ENCODE results near the gene ULBP1. TPM values are rescaled to one million over a fixed set of nuclear protein-coding genes. Genes with fewer than 3 reads are reported as not detected.
"Not testable (repeated sequence)": the region's sequence is repeated elsewhere in the genome, so short reads cannot be mapped to it uniquely, and the experiment has no call there.

ULBP1 gene
- total and polyA plus RNA-seq, 3 experiments from 2014 or later: 0.60 to 0.74 TPM; not detected in 1

- CTCF ChIA-PET: interaction anchor here (1.0 to 2.0 kb wide), 2 partner anchors 16 to 26 kb away, joined by 5 to 7 read pairs; no protein-coding TSS in a partner anchor
Observed at GRCh38 chr6:149990661-149991471, 27.1 kb downstream of the ULBP1 start.

GRCh38 chr6:149991472-149991795, 27.7 kb downstream of the ULBP1 start:
- DNase-seq; H3K36me3 ChIP-seq (ENCODE audit: insufficient read depth, low read length); H3K36me3 Mint-ChIP-seq; H3K9me3 ChIP-seq (ENCODE audit: low read length); POLR2A ChIA-PET; H3K27ac ChIP-seq (ENCODE audit: low read depth, low read length): not testable (repeated sequence)
- H3K27ac Mint-ChIP-seq: peak overlapping the region in 1 of 8 donors; percentile 6
- CTCF ChIA-PET: interaction anchor here (1.0 to 2.0 kb wide), 2 partner anchors 16 to 26 kb away, joined by 5 to 7 read pairs; no protein-coding TSS in a partner anchor
- H3K9me3 Mint-ChIP-seq: peaks cover 7 to 21% (median 18%) of the 10 kb centered on the region in 5 donors
- Histone ChIP-seq H3K4me3 (ENCODE audit: low read length) (peak overlapping the region; percentile 49), H3K4me1 (ENCODE audit: insufficient read depth, low read length) (peaks cover 34% of the 10 kb centered on the region), H3K27me3 (ENCODE audit: insufficient read depth, low read length, poor library complexity, severe bottlenecking) (peaks cover 62% of the 10 kb centered on the region)
- peaks cover 27 to 31% (median 28%) of the 10 kb centered on the region in 3 donors for H3K4me1 Mint-ChIP-seq
- peaks cover 72 to 88% of the 10 kb centered on the region in 2 donors for H3K27me3 Mint-ChIP-seq
- peak overlapping the region; percentile 30 to 85 (median 79) for H3K4me3 Mint-ChIP-seq

More at GRCh38 chr6:149990661-149991471, 27.1 kb downstream of the ULBP1 start:
- H3K36me3 Mint-ChIP-seq: peaks cover 0 to 3% (median 0%) of the 10 kb centered on the region in 3 donors
- POLR2A ChIA-PET: no interaction called here
- peaks cover 7 to 21% (median 18%) of the 10 kb centered on the region in 5 donors for H3K9me3 Mint-ChIP-seq
- Histone ChIP-seq H3K27me3 (ENCODE audit: insufficient read depth, low read length, poor library complexity, severe bottlenecking) (peaks cover 62% of the 10 kb centered on the region), H3K4me1 (ENCODE audit: insufficient read depth, low read length) (peaks cover 34% of the 10 kb centered on the region), H3K9me3 (ENCODE audit: low read length) (no peaks in the 10 kb centered on the region), H3K36me3 (ENCODE audit: insufficient read depth, low read length) (no peaks in the 10 kb centered on the region), H3K4me3 (ENCODE audit: low read length) (peak overlapping the region; percentile 49), H3K27ac (ENCODE audit: low read depth, low read length) (no peak overlapping the region)
- peak in 4 of 5 donors; percentile 21 to 35 (median 28) for DNase-seq
- peak overlapping the region; percentile 36 to 91 (median 79) for H3K4me3 Mint-ChIP-seq
- peaks cover 27 to 31% (median 28%) of the 10 kb centered on the region in 3 donors for H3K4me1 Mint-ChIP-seq
- peaks cover 78 to 88% of the 10 kb centered on the region in 2 donors for H3K27me3 Mint-ChIP-seq
- H3K27ac Mint-ChIP-seq: peak overlapping the region in 2 of 8 donors; percentile 2 to 20

GRCh38 chr6:149991838-149992237, 28.1 kb downstream of the ULBP1 start:
- no peaks in the 10 kb centered on the region for H3K36me3 ChIP-seq (ENCODE audit: insufficient read depth, low read length)
- Mint-ChIP-seq H3K27ac (no peak overlapping the region), H3K36me3 (peaks cover 0 to 3% (median 0%) of the 10 kb centered on the region in 3 donors), H3K27me3 (peaks cover 69 to 87% of the 10 kb centered on the region in 2 donors), H3K4me1 (peaks cover 27 to 31% (median 28%) of the 10 kb centered on the region in 3 donors), H3K9me3 (peaks cover 7 to 21% (median 18%) of the 10 kb centered on the region in 5 donors), H3K4me3 (peak overlapping the region in 6 of 7 donors; percentile 41 to 85 (median 76))
- ChIA-PET CTCF (no interaction called here), POLR2A (no interaction called here)
- H3K4me3 ChIP-seq (ENCODE audit: low read length): no peak overlapping the region
- peaks cover 34% of the 10 kb centered on the region for H3K4me1 ChIP-seq (ENCODE audit: insufficient read depth, low read length)
- no peaks in the 10 kb centered on the region for H3K9me3 ChIP-seq (ENCODE audit: low read length)
- DNase-seq: no peak
- peaks cover 59% of the 10 kb centered on the region for H3K27me3 ChIP-seq (ENCODE audit: insufficient read depth, low read length, poor library complexity, severe bottlenecking)
- H3K27ac ChIP-seq (ENCODE audit: low read depth, low read length): no peak overlapping the region

- DNase-seq: no peak
- Mint-ChIP-seq H3K27ac (no peak overlapping the region), H3K4me1 (peaks cover 14 to 16% (median 14%) of the 10 kb centered on the region in 3 donors), H3K9me3 (no peaks in the 10 kb centered on the region), H3K36me3 (peaks cover 0 to 3% (median 1%) of the 10 kb centered on the region in 3 donors), H3K27me3 (peaks cover 42 to 70% of the 10 kb centered on the region in 2 donors), H3K4me3 (no peak overlapping the region)
- no peak overlapping the region for H3K4me3 ChIP-seq (ENCODE audit: low read length)
- no peak overlapping the region for H3K27ac ChIP-seq (ENCODE audit: low read depth, low read length)
- CTCF ChIA-PET: no interaction called here
- POLR2A ChIA-PET: no interaction called here
- H3K9me3 ChIP-seq (ENCODE audit: low read length): no peaks in the 10 kb centered on the region
- H3K27me3 ChIP-seq (ENCODE audit: insufficient read depth, low read length, poor library complexity, severe bottlenecking): peaks cover 28% of the 10 kb centered on the region
- peaks cover 17% of the 10 kb centered on the region for H3K4me1 ChIP-seq (ENCODE audit: insufficient read depth, low read length)
- no peaks in the 10 kb centered on the region for H3K36me3 ChIP-seq (ENCODE audit: insufficient read depth, low read length)
Observed at GRCh38 chr6:149995235-149995750, 31.6 kb downstream of the ULBP1 start.

- Histone ChIP-seq H3K27me3 (ENCODE audit: insufficient read depth, low read length, poor library complexity, severe bottlenecking) (peaks cover 22% of the 10 kb centered on the region), H3K4me3 (ENCODE audit: low read length) (no peak overlapping the region), H3K36me3 (ENCODE audit: insufficient read depth, low read length) (no peaks in the 10 kb centered on the region), H3K4me1 (ENCODE audit: insufficient read depth, low read length) (peaks cover 14% of the 10 kb centered on the region), H3K9me3 (ENCODE audit: low read length) (no peaks in the 10 kb centered on the region), H3K27ac (ENCODE audit: low read depth, low read length) (no peak overlapping the region)
- POLR2A ChIA-PET: no interaction called here
- CTCF ChIA-PET: interaction anchor here (1.1 kb wide), 2 partner anchors 11 to 21 kb away, joined by 3 to 4 read pairs; no protein-coding TSS in a partner anchor
- Mint-ChIP-seq H3K27ac (no peak overlapping the region), H3K36me3 (peaks cover 0 to 3% (median 1%) of the 10 kb centered on the region in 3 donors), H3K4me3 (no peak overlapping the region), H3K27me3 (peaks cover 35 to 65% of the 10 kb centered on the region in 2 donors), H3K9me3 (no peaks in the 10 kb centered on the region), H3K4me1 (peaks cover 16 to 17% (median 16%) of the 10 kb centered on the region in 3 donors)
- no peak for DNase-seq
Observed at GRCh38 chr6:149995971-149996370, 32.2 kb downstream of the ULBP1 start.

- Histone ChIP-seq H3K9me3 (ENCODE audit: low read length) (no peaks in the 10 kb centered on the region), H3K27ac (ENCODE audit: low read depth, low read length) (no peak overlapping the region), H3K4me1 (ENCODE audit: insufficient read depth, low read length) (peaks cover 24% of the 10 kb centered on the region), H3K27me3 (ENCODE audit: insufficient read depth, low read length, poor library complexity, severe bottlenecking) (peaks cover 10% of the 10 kb centered on the region), H3K36me3 (ENCODE audit: insufficient read depth, low read length) (no peaks in the 10 kb centered on the region), H3K4me3 (ENCODE audit: low read length) (no peak overlapping the region)
- no peaks in the 10 kb centered on the region for H3K9me3 Mint-ChIP-seq
- no peak overlapping the region for H3K4me3 Mint-ChIP-seq
- H3K27me3 Mint-ChIP-seq: peaks cover 12 to 32% of the 10 kb centered on the region in 2 donors
- H3K36me3 Mint-ChIP-seq: peaks cover 0 to 1% (median 0%) of the 10 kb centered on the region in 3 donors
- POLR2A ChIA-PET: interaction anchor here (0.5 kb wide), 1 partner anchor 1261 kb away, joined by 3 read pairs; no protein-coding TSS in a partner anchor
- DNase-seq: no peak
- H3K27ac Mint-ChIP-seq: peak overlapping the region in 1 of 8 donors; percentile 24
- CTCF ChIA-PET: no interaction called here
- H3K4me1 Mint-ChIP-seq: peaks cover 22 to 35% (median 27%) of the 10 kb centered on the region in 3 donors
Observed at GRCh38 chr6:149999636-150000035, 35.9 kb downstream of the ULBP1 start.

GRCh38 chr6:150001295-150002008, 37.7 kb downstream of the ULBP1 start:
- H3K27ac ChIP-seq (ENCODE audit: low read depth, low read length): no peak overlapping the region
- H3K36me3 Mint-ChIP-seq: peaks cover 0 to 1% (median 0%) of the 10 kb centered on the region in 3 donors

More at GRCh38 chr6:150001295-150002008, 37.7 kb downstream of the ULBP1 start:
- Histone ChIP-seq H3K9me3 (ENCODE audit: low read length) (no peaks in the 10 kb centered on the region), H3K4me3 (ENCODE audit: low read length) (no peak overlapping the region), H3K4me1 (ENCODE audit: insufficient read depth, low read length) (peaks cover 31% of the 10 kb centered on the region), H3K36me3 (ENCODE audit: insufficient read depth, low read length) (no peaks in the 10 kb centered on the region), H3K27me3 (ENCODE audit: insufficient read depth, low read length, poor library complexity, severe bottlenecking) (peaks cover 1% of the 10 kb centered on the region)
- no peak for DNase-seq
- Mint-ChIP-seq H3K4me1 (peaks cover 28 to 47% (median 34%) of the 10 kb centered on the region in 3 donors), H3K4me3 (peak overlapping the region in 2 of 7 donors; percentile 63 to 65), H3K27me3 (peaks cover 5 to 17% of the 10 kb centered on the region in 2 donors), H3K9me3 (no peaks in the 10 kb centered on the region), H3K27ac (peak overlapping the region; percentile 1 to 69 (median 52))
- ChIA-PET CTCF (no interaction called here), POLR2A (no interaction called here)
